Lower lobe of right lung (tissue), 2 donors: Measurements from ENCODE around the gene ANKS6. TPM values are rescaled to one million over a fixed set of nuclear protein-coding genes. Genes with fewer than 3 reads are reported as not detected.

ENCODE experiments used
- ATAC-seq, 2 donors: fragments of 200-7000 bp; cut with Tn5 transposase; one replicate each; pipeline ENCODE4 v1.9.1; 2020 to 2022; ENCODE audit warnings: mild to moderate bottlenecking in 2 of 2, moderate library complexity in 2 of 2
- DNase-seq: peaks from one replicate; pipeline ENCODE4 v3.0.0-alpha.2; 2020
- H3K27ac ChIP-seq: fragments of 200-600 bp; one replicate; pipeline ENCODE4 v1.8.0; 2022
- H3K27me3 ChIP-seq: fragments of 200-600 bp; one replicate; pipeline ENCODE4 v1.8.0; 2022; ENCODE audit warnings: low read depth
- H3K36me3 ChIP-seq: fragments of 200-600 bp; one replicate; pipeline ENCODE4 v1.8.0; 2022; ENCODE audit warnings: mild to moderate bottlenecking
- H3K4me1 ChIP-seq: fragments of 200-600 bp; one replicate; pipeline ENCODE4 v1.8.0; 2022
- H3K4me3 ChIP-seq: fragments of 200-600 bp; one replicate; pipeline ENCODE4 v1.8.0; 2022; ENCODE audit warnings: mild to moderate bottlenecking
- H3K9me3 ChIP-seq: fragments of 200-600 bp; one replicate; pipeline ENCODE4 v1.8.0; 2022
- intact Hi-C: fragments of 100-400 bp; cut with DNase I; formaldehyde crosslinking; loops from one replicate; pipeline ENCODE4 v1.11.0; 2022
- total RNA-seq: library from RNA; stranded (reverse); fragmentation: NEBNext Ultra II Directional; extraction: Animal tissue kit (Norgen Biotek cat#: 25700); gene quantifications from one replicate; pipeline ENCODE4 v1.2.1, GENCODE V29; 2021
- TF ChIP-seq, protein P1 (sequence below): fragments of 200-600 bp; IDR thresholded peaks from one replicate; pipeline ENCODE4 v1.8.0; 2022; ENCODE audit warnings: antibody characterized with exemption, mild to moderate bottlenecking
- donor health status: DM: no; HTN: yes; CAD: no; lungs with severe emphysema.

The ANKS6 gene
- total RNA-seq, 1 donor from 2014 or later, result 16.5 TPM

DNA sequence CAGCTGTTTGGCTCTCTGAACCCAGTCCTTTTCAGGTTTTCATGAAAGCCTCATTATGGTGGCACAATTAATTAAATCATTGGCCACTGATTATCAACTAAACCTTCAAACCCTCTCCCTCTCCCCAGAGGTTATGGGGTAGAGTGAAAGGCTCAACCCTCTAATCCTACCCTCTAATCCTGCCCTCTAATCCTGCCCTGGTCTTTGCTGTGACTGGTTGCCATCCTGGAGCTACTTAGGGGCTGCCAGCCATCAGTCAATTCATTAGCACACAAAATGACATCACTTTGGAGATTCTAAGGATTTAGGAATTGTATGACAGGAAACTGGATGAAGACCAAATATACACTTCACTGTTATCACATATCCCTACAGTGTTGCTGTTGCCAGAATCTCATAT, 36.1 kb downstream of the ANKS6 start:
- Histone ChIP-seq H3K27ac (no peak overlapping the region), H3K9me3 (no peaks in the 10 kb centered on the region), H3K36me3 (peaks cover 10% of the 10 kb centered on the region), H3K27me3 (no peaks in the 10 kb centered on the region), H3K4me3 (no peak overlapping the region), H3K4me1 (no peaks in the 10 kb centered on the region)
- intact Hi-C loops, result no loop called here
- TF ChIP-seq, protein P1, sequence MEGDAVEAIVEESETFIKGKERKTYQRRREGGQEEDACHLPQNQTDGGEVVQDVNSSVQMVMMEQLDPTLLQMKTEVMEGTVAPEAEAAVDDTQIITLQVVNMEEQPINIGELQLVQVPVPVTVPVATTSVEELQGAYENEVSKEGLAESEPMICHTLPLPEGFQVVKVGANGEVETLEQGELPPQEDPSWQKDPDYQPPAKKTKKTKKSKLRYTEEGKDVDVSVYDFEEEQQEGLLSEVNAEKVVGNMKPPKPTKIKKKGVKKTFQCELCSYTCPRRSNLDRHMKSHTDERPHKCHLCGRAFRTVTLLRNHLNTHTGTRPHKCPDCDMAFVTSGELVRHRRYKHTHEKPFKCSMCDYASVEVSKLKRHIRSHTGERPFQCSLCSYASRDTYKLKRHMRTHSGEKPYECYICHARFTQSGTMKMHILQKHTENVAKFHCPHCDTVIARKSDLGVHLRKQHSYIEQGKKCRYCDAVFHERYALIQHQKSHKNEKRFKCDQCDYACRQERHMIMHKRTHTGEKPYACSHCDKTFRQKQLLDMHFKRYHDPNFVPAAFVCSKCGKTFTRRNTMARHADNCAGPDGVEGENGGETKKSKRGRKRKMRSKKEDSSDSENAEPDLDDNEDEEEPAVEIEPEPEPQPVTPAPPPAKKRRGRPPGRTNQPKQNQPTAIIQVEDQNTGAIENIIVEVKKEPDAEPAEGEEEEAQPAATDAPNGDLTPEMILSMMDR, result no peak
- DNase-seq (no peak), ATAC-seq (no peak)

DNA sequence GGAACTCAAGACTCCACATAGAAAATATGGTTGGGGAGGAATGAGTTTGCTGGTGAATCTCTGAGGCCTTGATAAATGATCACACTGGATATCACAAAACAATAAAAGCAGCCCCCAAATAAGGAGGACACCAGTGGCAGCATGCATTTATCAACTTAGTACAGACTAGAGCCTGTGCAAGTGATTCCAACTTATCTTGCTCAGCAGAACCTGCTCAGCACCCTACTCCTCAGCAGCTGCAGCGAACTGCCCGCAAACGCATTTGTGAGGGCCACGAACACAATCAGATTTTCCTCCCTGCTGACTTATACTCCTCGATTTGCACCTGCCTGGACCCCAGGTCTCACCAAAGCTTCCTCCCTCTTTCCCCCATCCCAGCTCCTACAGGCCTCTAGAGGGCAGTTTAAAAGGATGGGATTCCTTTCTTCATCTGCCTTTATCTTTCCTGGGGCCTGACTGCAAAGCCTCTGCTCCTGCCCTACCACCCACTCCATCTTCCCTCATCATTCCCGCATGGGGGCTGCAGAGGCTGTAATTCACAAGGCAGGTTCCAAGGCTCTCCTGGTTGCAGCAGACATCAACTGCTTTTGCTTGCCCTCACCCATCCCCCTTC, 41.2 kb downstream of the ANKS6 start:
- H3K36me3 ChIP-seq, result peaks cover 26% of the 10 kb centered on the region
- intact Hi-C loops, result no loop called here
- no peaks in the 10 kb centered on the region for H3K4me1 ChIP-seq
- no peak overlapping the region for H3K27ac ChIP-seq
- DNase-seq (no peak), ATAC-seq (no peak)
- H3K27me3 ChIP-seq, result no peaks in the 10 kb centered on the region
- H3K4me3 ChIP-seq, result no peak overlapping the region
- TF ChIP-seq, protein P1, result no peak
- H3K9me3 ChIP-seq, result no peaks in the 10 kb centered on the region

DNA sequence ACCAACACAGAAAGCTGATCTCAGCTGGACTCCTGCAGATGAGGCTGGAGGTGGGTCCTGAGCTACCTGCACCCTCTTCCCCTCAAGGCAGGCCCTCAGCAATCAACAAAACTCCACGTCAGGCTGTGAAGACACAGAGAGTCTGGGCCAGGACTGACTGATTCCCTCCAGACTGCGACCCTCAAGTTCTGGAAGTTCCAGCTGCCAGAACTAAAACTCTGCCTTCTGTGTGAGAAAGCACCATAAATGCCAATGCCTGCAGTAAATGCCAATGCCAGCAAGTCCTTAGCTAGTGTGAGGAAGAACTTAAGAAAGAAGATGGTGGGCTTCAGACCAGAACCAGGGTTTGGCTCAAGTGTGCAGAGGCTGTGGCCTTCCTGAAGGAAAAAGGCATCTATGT, 45.1 kb downstream of the ANKS6 start:
- TF ChIP-seq, protein P1, result no peak
- H3K4me1 ChIP-seq, result no peaks in the 10 kb centered on the region
- H3K27ac ChIP-seq, result no peak overlapping the region
- DNase-seq, result no peak
- intact Hi-C loops, result no loop called here
- H3K36me3 ChIP-seq, result peaks cover 26% of the 10 kb centered on the region
- no peak overlapping the region for H3K4me3 ChIP-seq
- H3K27me3 ChIP-seq, result no peaks in the 10 kb centered on the region
- no peak for ATAC-seq
- no peaks in the 10 kb centered on the region for H3K9me3 ChIP-seq

DNA sequence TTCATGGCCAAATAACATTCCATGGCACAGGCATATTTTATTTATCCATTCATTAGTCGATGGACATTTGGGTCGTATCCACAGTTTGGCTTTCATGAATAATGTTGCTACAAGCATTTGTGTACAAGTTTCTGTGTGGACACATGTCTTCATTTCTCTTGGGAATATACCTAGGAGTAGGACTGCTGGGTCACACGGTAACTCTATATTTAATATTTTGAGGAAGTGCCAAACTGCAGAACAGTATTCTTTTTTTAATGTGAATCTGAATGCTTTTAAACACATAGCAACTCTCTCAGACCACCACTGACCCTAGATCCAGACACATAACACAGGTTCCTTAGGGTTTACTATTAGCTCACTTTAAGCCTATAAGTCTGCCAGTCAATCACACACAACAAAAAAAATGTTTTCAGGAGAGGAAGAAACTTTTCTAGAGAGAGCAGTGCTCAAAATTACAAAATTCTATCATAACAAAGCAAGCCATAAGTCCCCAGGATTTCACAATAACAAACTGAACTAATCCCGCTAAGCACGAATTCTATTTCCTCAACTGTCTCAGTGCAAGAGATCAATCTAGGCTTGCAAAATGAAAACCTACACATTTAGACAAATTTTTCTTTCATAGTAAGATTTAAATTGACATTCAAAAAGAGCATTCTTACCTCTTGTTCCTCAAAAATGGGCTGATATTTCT, 45.8 kb downstream of the ANKS6 start:
- intact Hi-C loops, result no loop called here
- peaks cover 24% of the 10 kb centered on the region for H3K36me3 ChIP-seq
- no peaks in the 10 kb centered on the region for H3K27me3 ChIP-seq
- no peaks in the 10 kb centered on the region for H3K4me1 ChIP-seq
- no peak overlapping the region for H3K4me3 ChIP-seq
- TF ChIP-seq, protein P1, result no peak
- DNase-seq, result no peak
- ATAC-seq, result no peak
- no peaks in the 10 kb centered on the region for H3K9me3 ChIP-seq
- no peak overlapping the region for H3K27ac ChIP-seq

DNA sequence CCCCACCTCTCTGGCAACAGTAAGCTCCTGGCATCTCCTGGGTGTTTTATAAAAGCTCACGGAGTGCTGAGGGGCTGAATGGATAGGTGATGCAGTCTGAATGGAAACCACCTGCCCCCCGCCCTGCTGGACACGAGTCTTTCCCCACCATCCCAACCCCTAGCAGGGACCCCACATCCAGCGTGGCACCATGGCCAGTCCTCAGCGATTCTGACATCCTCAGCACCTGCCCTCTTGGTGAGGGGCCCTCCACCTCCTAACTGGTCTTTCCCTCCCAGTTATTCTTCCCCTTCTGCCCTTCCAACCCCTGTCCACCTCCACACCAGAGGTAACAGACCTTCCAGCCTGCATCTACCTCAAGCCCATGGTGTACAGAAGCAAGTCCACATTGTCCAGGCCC, 48.9 kb downstream of the ANKS6 start:
- H3K4me1 ChIP-seq, result no peaks in the 10 kb centered on the region
- DNase-seq (no peak), ATAC-seq (no peak)
- H3K9me3 ChIP-seq, result no peaks in the 10 kb centered on the region
- H3K36me3 ChIP-seq, result peaks cover 33% of the 10 kb centered on the region
- intact Hi-C loops, result no loop called here
- no peaks in the 10 kb centered on the region for H3K27me3 ChIP-seq
- TF ChIP-seq, protein P1, result no peak
- H3K4me3 ChIP-seq, result no peak overlapping the region
- no peak overlapping the region for H3K27ac ChIP-seq
